ENCODE results near the gene NUDT16. TPM values are rescaled to one million over a fixed set of nuclear protein-coding genes. Genes with fewer than 3 reads are reported as not detected.
A peak's percentile ranks its signal among the peaks of the same experiment; 100 is the strongest.

Gene NUDT16
- total and polyA plus RNA-seq, 9 of the 15 experiments (the other 6 are each of a cell fraction or from before 2014, with no cell fraction given): 1.5 to 11.4 (median 7.6) TPM

DNA sequence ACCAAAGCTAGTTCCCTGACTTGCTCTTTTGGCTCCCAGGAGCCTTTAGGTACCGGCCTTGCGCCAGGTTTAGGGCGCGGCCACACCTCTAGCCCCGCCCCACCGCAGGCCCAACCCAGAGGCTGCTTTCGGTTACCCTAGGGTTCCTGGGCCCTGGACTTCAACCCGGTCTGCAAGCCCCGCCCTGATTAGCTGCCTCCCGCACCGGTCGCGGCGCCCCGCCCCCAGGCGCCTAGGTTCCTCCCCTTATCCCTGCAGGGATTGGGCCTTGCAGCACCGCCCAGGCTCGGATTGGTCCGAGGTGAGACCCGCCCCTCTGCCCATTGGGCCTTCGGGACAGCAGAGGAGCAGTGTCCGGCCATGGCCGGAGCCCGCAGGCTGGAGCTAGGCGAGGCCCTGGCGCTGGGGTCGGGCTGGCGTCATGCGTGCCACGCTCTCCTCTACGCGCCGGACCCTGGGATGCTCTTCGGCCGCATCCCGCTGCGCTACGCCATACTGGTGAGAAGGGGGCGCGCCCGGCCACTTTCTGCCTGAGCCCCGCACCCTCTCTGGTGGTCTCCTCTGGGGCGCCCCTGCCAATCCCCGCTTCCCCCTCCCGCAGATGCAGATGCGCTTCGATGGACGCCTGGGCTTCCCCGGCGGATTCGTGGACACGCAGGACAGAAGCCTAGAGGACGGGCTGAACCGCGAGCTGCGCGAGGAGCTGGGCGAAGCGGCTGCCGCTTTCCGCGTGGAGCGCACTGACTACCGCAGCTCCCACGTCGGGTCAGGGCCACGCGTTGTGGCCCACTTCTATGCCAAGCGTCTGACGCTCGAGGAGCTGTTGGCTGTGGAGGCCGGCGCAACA lies at the start of gene NUDT16 (continued):
- TF ChIP-seq, protein P1, sequence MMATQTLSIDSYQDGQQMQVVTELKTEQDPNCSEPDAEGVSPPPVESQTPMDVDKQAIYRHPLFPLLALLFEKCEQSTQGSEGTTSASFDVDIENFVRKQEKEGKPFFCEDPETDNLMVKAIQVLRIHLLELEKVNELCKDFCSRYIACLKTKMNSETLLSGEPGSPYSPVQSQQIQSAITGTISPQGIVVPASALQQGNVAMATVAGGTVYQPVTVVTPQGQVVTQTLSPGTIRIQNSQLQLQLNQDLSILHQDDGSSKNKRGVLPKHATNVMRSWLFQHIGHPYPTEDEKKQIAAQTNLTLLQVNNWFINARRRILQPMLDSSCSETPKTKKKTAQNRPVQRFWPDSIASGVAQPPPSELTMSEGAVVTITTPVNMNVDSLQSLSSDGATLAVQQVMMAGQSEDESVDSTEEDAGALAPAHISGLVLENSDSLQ (IDR thresholded peaks at IDR 0.05): no peak
- TF ChIP-seq ELF1 (tag; IDR thresholded peaks at IDR 0.05): no peak
- TF ChIP-seq, protein P2, sequence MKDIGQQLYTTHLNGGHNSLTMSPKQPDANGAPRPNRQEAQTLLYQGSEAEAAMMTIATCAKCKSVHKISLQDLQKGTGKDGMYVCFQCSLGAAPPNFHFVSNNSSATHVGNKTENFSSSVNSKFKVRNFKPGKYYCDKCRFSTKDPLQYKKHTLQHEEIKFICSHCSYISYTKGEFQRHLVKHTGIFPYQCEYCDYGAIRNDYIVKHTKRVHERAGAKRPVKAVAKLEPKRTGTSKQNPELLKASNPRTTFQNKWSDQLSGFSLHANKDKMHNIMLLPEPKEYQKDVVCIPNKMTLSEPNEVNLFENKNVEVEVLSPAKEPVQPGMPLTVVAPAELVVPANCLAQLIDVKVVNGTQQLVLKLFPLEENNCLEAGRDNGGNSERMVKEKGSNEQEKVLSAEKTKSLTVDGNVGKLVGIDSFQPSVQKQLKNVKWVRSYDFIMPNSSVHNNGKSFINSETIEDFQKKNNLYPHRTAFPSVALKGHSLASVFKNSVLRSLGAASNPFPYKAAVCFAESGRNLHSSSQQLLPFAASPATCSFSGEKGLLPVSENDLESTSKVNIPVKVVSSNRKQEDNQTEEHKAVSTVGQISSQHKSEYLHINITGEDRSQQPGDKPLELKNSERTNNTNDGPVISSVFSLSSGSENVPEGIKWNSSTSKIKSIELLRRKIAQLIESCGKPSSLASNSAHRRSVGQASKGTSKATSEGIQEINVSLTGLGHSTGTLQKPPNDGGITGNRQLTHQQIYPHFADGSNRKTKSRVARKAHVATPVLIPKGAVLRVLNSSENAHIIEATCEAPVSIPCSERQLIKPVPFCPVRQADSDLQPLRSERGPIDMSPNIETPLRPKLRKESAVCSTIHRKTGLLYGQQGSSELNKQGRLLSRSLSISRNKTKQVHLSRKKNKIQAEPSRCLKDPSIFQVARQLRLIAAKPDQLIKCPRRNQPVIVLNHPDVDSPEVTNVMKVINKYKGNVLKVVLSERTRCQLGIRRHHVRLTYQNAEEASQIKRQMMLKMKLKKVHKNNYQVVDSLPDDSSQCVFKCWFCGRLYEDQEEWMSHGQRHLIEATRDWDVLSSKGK (CRISPR knock-in tag; IDR thresholded peaks at IDR 0.05): no peak
- TF ChIP-seq, protein P3, sequence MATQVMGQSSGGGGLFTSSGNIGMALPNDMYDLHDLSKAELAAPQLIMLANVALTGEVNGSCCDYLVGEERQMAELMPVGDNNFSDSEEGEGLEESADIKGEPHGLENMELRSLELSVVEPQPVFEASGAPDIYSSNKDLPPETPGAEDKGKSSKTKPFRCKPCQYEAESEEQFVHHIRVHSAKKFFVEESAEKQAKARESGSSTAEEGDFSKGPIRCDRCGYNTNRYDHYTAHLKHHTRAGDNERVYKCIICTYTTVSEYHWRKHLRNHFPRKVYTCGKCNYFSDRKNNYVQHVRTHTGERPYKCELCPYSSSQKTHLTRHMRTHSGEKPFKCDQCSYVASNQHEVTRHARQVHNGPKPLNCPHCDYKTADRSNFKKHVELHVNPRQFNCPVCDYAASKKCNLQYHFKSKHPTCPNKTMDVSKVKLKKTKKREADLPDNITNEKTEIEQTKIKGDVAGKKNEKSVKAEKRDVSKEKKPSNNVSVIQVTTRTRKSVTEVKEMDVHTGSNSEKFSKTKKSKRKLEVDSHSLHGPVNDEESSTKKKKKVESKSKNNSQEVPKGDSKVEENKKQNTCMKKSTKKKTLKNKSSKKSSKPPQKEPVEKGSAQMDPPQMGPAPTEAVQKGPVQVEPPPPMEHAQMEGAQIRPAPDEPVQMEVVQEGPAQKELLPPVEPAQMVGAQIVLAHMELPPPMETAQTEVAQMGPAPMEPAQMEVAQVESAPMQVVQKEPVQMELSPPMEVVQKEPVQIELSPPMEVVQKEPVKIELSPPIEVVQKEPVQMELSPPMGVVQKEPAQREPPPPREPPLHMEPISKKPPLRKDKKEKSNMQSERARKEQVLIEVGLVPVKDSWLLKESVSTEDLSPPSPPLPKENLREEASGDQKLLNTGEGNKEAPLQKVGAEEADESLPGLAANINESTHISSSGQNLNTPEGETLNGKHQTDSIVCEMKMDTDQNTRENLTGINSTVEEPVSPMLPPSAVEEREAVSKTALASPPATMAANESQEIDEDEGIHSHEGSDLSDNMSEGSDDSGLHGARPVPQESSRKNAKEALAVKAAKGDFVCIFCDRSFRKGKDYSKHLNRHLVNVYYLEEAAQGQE (IDR thresholded peaks at IDR 0.05; ENCODE audit: borderline replicate concordance): peak; percentile 97
- TF ChIP-seq, protein P3 (CRISPR knock-in tag; IDR thresholded peaks at IDR 0.05; ENCODE audit: low read depth): no peak
- TF ChIP-seq, protein P4, sequence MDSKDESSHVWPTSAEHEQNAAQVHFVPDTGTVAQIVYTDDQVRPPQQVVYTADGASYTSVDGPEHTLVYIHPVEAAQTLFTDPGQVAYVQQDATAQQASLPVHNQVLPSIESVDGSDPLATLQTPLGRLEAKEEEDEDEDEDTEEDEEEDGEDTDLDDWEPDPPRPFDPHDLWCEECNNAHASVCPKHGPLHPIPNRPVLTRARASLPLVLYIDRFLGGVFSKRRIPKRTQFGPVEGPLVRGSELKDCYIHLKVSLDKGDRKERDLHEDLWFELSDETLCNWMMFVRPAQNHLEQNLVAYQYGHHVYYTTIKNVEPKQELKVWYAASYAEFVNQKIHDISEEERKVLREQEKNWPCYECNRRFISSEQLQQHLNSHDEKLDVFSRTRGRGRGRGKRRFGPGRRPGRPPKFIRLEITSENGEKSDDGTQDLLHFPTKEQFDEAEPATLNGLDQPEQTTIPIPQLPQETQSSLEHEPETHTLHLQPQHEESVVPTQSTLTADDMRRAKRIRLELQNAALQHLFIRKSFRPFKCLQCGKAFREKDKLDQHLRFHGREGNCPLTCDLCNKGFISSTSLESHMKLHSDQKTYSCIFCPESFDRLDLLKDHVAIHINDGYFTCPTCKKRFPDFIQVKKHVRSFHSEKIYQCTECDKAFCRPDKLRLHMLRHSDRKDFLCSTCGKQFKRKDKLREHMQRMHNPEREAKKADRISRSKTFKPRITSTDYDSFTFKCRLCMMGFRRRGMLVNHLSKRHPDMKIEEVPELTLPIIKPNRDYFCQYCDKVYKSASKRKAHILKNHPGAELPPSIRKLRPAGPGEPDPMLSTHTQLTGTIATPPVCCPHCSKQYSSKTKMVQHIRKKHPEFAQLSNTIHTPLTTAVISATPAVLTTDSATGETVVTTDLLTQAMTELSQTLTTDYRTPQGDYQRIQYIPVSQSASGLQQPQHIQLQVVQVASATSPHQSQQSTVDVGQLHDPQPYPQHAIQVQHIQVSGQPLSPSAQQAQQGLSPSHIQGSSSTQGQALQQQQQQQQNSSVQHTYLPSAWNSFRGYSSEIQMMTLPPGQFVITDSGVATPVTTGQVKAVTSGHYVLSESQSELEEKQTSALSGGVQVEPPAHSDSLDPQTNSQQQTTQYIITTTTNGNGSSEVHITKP (IDR thresholded peaks at IDR 0.05; ENCODE audit: partially characterized antibody): peak; percentile 78
- no peak for TF ChIP-seq SLC30A9 (CRISPR knock-in tag; IDR thresholded peaks at IDR 0.05)
- no peak for TF ChIP-seq GTF2F1 (IDR thresholded peaks at IDR 0.05; ENCODE audit: low read depth, low read length)
- TF ChIP-seq MECOM (CRISPR knock-in tag; IDR thresholded peaks at IDR 0.05): no peak
- no peak for TF ChIP-seq MXI1 (IDR thresholded peaks at IDR 0.05; ENCODE audit: low read depth, low read length)
- TF ChIP-seq CBFA2T2 (conservative IDR thresholded peaks at IDR 0.05): no peak

Measured in K562 (cell line).